Stimulated activated naive CD8-positive, alpha-beta T cell treated with anti-CD3 and anti-CD28 coated beads, Interleukin-15, Interleukin-2, amounts not matched to agents 100 ng/mL and 50 ng/mL, for 24 hours (primary cell): ENCODE data around the gene FOXP4.

Source experiments
- H3K27ac Mint-ChIP-seq: one replicate; pipeline ENCODE4 v1.8.0; 2021; ENCODE audit warnings: mild to moderate bottlenecking, mixed read lengths
- H3K27me3 Mint-ChIP-seq: one replicate; pipeline ENCODE4 v1.8.0; 2021; ENCODE audit warnings: mixed read lengths
- H3K36me3 Mint-ChIP-seq: one replicate; pipeline ENCODE4 v1.8.0; 2021; ENCODE audit warnings: low read depth, mixed read lengths
- H3K4me1 Mint-ChIP-seq: one replicate; pipeline ENCODE4 v1.8.0; 2021; ENCODE audit warnings: low read depth, mixed read lengths
- H3K4me3 Mint-ChIP-seq: one replicate; pipeline ENCODE4 v1.8.0; 2021; ENCODE audit warnings: mild to moderate bottlenecking, mixed read lengths
- H3K9me3 Mint-ChIP-seq: one replicate; pipeline ENCODE4 v1.8.0; 2021; ENCODE audit warnings: mixed read lengths

The FOXP4 gene

GRCh38 chr6:41576667-41577066, 30.5 kb downstream of the FOXP4 start:
- H3K27ac Mint-ChIP-seq, result no peak overlapping the region
- peaks cover 9% of the 10 kb centered on the region for H3K36me3 Mint-ChIP-seq
- no peaks in the 10 kb centered on the region for H3K9me3 Mint-ChIP-seq
- H3K27me3 Mint-ChIP-seq, result no peaks in the 10 kb centered on the region
- no peak overlapping the region for H3K4me3 Mint-ChIP-seq
- H3K4me1 Mint-ChIP-seq, result peaks cover 8% of the 10 kb centered on the region

DNA sequence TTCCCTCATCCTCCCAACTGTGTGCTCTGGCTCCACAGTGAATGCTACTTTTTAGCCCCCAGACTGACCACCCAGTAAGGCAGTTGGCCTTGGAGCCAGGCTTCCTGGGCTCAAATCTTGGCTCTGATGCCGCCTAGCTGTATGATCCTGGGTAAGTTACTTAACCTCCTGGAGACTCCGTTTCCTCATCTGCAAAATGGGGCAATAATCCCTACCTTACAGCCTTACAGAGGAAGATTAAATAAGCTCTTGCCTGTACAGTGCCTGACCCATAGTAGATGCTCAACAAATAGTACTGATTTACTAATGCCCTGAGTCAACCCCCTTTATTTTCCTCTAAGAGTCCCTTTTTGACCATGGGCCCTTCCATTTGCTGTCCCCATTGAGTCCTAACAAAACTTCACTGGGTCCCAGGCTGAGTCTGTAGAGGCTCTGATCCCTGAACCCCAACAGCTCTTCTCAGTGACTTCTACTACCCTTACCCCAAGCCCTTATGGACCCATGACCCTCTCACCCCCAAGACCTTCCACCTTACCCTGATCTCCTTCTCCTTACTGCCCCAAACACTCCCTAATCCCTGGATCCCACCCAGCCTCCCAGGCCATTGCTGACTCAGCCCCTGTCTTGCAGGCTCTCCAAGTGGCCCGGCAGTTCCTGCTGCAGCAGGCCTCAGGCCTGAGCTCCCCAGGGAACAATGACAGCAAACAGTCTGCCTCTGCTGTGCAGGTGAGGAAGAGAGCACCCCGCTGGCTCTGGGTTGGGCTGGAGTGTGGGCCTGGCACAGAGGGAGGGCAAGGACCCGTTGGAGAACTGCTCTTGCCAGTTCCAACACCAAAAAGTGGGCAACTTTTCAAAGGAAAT, 31.4 kb downstream of the FOXP4 start:
- no peaks in the 10 kb centered on the region for H3K9me3 Mint-ChIP-seq
- H3K27ac Mint-ChIP-seq, result no peak overlapping the region
- H3K36me3 Mint-ChIP-seq, result peaks cover 8% of the 10 kb centered on the region
- no peaks in the 10 kb centered on the region for H3K27me3 Mint-ChIP-seq
- H3K4me3 Mint-ChIP-seq, result no peak overlapping the region
- H3K4me1 Mint-ChIP-seq, result peaks cover 3% of the 10 kb centered on the region

DNA sequence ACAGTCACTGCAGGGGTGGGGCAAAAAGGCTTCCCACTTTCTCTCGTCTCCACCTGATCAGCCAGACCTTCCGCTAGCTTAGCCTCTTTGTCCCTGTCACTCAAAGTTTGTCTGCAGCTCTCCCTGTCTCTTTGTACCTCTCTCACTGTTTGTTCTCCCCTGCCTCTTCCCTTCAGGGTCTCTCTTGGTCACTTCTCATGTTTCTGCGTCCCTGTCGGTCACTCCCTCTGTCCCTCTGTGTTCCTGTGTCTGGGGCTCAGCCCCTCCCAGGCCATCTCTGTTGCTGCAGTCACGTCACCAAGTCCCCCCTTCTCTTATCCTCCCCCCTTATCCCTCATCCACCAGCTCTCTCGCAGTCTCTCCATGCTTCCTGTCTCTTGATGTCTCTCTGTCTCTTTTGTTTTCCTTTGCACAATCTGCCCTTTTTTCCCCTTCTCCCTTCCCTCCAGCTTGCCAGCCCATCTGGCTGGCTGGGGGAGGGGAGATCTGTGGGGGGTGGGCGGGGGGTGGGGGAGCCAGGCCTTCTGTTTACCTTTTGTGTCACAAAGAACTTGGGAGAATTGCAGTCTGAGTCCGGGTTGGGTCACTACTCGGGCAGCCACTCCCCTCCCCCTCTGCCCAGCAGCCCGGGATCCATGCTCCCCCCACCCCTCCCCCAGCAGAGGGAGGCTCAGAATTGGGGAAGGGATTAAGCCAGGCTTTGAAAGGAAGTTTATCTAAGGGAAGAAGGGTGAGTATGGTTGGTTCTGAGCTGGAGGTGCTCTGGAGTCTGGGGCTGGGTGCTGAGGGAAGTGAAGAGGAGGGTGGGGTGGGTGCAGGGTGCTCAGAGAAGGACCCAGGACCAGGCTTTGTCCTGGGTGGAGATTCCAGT, 32.3 kb downstream of the FOXP4 start:
- peaks cover 5% of the 10 kb centered on the region for H3K36me3 Mint-ChIP-seq
- no peak overlapping the region for H3K4me3 Mint-ChIP-seq
- peak overlapping the region; percentile 63 for H3K27ac Mint-ChIP-seq
- no peaks in the 10 kb centered on the region for H3K9me3 Mint-ChIP-seq
- no peaks in the 10 kb centered on the region for H3K27me3 Mint-ChIP-seq
- H3K4me1 Mint-ChIP-seq, result peaks cover 3% of the 10 kb centered on the region

- H3K4me1 Mint-ChIP-seq, result peaks cover 3% of the 10 kb centered on the region
- H3K27me3 Mint-ChIP-seq, result no peaks in the 10 kb centered on the region
- no peak overlapping the region for H3K27ac Mint-ChIP-seq
- no peaks in the 10 kb centered on the region for H3K9me3 Mint-ChIP-seq
- peaks cover 5% of the 10 kb centered on the region for H3K36me3 Mint-ChIP-seq
- no peak overlapping the region for H3K4me3 Mint-ChIP-seq
These were observed 33.0 kb downstream of the FOXP4 start for GRCh38 chr6:41579088-41579610.

DNA sequence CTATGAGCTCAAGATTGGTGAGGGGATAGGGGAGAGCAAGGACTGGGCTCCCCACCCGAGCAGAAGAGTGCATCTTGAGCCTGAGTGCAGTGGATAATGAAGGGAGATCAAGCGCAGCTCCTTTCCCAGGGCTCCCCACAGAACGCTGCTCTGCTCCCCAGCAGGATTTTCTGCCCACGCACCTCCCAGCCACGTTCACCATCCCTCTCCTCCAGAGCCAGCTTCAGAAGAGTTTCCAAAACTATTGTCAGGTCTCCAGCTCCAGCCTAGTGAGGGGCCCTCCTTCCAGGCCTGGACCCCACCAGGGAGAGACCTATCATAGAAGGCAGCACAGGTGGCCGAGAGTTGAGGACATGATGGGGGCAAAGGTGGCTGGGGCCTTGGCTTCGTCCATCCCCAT, 34.5 kb downstream of the FOXP4 start:
- H3K27me3 Mint-ChIP-seq, result no peaks in the 10 kb centered on the region
- H3K4me3 Mint-ChIP-seq, result no peak overlapping the region
- H3K4me1 Mint-ChIP-seq, result peaks cover 3% of the 10 kb centered on the region
- no peak overlapping the region for H3K27ac Mint-ChIP-seq
- no peaks in the 10 kb centered on the region for H3K9me3 Mint-ChIP-seq
- H3K36me3 Mint-ChIP-seq, result peaks cover 5% of the 10 kb centered on the region

GRCh38 chr6:41581381-41581991, 35.3 kb downstream of the FOXP4 start:
- Mint-ChIP-seq H3K9me3 (no peaks in the 10 kb centered on the region), H3K36me3 (peaks cover 5% of the 10 kb centered on the region), H3K27ac (no peak overlapping the region), H3K4me1 (peaks cover 3% of the 10 kb centered on the region), H3K4me3 (no peak overlapping the region), H3K27me3 (no peaks in the 10 kb centered on the region)

GRCh38 chr6:41582540-41582939, 36.4 kb downstream of the FOXP4 start:
- H3K9me3 Mint-ChIP-seq, result no peaks in the 10 kb centered on the region
- peaks cover 3% of the 10 kb centered on the region for H3K4me1 Mint-ChIP-seq
- peaks cover 5% of the 10 kb centered on the region for H3K36me3 Mint-ChIP-seq
- no peaks in the 10 kb centered on the region for H3K27me3 Mint-ChIP-seq
- H3K4me3 Mint-ChIP-seq, result no peak overlapping the region
- H3K27ac Mint-ChIP-seq, result no peak overlapping the region

DNA sequence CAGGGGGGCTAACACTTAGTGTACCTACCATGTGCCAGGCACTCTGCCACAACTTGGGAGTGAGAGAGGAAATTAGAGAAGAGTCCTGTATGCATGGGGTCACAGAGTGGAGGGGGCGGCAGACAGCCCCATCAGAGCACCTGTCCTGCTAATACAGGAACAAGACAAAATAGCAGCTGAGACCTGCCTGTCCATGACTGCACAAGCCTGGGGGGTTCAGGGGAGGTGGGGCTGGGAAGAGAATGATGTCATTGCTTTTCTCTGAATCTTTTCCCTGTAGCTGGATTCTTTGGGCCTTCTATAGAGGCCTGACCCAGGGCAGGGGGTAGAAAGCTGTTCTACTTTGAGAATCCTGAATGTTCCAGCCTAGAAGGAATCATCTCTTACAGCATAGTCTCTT, 37.4 kb downstream of the FOXP4 start:
- Mint-ChIP-seq H3K9me3 (no peaks in the 10 kb centered on the region), H3K4me1 (no peaks in the 10 kb centered on the region), H3K4me3 (no peak overlapping the region), H3K27me3 (no peaks in the 10 kb centered on the region), H3K27ac (no peak overlapping the region), H3K36me3 (peaks cover 9% of the 10 kb centered on the region)

DNA sequence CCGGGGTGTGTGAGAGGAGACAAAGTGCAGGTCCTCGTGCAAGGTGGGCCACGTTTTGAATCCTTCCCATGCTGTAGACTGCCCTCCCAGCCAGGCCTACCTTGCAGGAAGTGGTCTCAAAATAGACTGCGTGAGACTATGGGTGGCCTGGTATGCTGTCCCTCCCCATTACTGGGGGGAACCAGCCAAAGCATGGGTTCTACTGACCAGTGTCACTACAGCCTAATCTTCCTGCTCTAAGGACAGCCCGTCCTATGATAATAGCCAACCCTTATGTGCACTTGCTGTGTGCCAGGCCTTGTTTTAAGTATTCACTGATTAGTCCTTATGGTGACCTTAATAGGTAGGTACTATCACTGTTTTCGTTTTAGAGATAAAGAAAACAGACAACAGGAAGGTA, 38.0 kb downstream of the FOXP4 start:
- no peaks in the 10 kb centered on the region for H3K27me3 Mint-ChIP-seq
- H3K36me3 Mint-ChIP-seq, result peaks cover 10% of the 10 kb centered on the region
- H3K4me1 Mint-ChIP-seq, result no peaks in the 10 kb centered on the region
- H3K4me3 Mint-ChIP-seq, result no peak overlapping the region
- no peak overlapping the region for H3K27ac Mint-ChIP-seq
- H3K9me3 Mint-ChIP-seq, result no peaks in the 10 kb centered on the region

DNA sequence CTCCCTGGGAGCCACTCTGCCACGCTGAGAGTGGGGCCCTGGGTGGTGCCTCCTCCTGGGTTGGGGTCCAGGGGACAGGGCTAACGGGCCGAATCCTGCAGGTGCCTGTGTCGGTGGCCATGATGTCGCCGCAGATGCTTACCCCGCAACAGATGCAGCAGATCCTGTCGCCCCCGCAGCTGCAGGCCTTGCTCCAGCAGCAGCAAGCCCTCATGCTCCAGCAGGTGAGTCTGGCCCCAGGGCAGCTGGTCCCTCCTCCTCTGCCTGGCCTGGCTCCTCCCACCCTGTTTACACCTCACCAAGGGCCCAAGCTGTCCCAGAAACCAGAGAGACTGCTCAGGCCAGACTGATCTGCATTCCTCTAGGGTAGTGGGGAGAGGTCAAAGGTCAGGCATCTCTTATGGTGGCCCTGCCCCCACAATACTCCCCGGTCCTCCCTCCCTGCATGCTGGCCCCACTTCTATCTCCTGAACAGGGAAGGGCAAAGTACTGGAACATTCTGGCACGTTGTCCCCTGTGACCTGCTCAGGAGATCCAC, 38.6 kb downstream of the FOXP4 start:
- Mint-ChIP-seq H3K27me3 (no peaks in the 10 kb centered on the region), H3K9me3 (no peaks in the 10 kb centered on the region), H3K4me3 (no peak overlapping the region), H3K4me1 (no peaks in the 10 kb centered on the region), H3K36me3 (peaks cover 10% of the 10 kb centered on the region), H3K27ac (no peak overlapping the region)

GRCh38 chr6:41585605-41586004, 39.4 kb downstream of the FOXP4 start:
- H3K4me1 Mint-ChIP-seq, result no peaks in the 10 kb centered on the region
- peaks cover 9% of the 10 kb centered on the region for H3K36me3 Mint-ChIP-seq
- H3K27ac Mint-ChIP-seq, result peak overlapping the region; percentile 8
- H3K4me3 Mint-ChIP-seq, result no peak overlapping the region
- H3K27me3 Mint-ChIP-seq, result no peaks in the 10 kb centered on the region
- H3K9me3 Mint-ChIP-seq, result no peaks in the 10 kb centered on the region

DNA sequence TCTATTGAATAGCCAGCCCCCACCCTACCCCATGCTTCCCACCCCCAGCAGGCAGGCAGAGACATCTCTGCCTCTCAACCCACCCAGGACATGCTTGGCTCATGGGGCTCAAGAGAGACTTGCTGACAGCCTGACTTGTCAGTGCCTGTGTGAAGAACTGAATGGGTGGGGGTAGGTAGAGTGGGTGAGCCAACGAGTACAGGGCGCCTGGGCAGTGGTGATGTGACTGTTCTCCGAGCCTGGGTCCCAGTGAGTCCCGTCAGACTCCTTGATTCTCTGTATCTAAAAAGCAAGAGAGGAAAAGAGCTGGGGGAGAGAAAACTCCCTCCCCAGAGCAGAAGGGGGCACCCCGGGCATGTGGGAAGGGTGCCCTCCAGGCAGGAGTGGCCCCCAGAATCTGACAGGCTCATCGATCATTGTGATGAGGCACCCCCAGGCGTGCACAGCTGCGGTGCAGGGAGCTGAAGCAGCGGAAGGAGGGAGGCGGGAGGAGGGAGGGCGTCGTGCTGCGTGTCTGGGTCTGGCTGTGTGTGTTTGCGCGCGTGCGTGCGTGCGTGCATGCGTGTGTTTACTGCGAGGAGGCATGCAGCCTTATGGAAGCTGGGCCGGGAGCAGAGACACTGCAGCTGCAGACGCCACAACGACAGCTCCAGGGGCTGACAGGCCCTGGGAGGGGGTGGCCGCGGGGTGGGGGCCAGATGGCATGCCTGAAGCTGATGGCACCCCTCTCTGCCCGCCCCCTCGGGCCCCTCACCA, 40.2 kb downstream of the FOXP4 start:
- Mint-ChIP-seq H3K4me1 (no peaks in the 10 kb centered on the region), H3K4me3 (no peak overlapping the region), H3K27me3 (no peaks in the 10 kb centered on the region), H3K9me3 (no peaks in the 10 kb centered on the region), H3K36me3 (peaks cover 10% of the 10 kb centered on the region), H3K27ac (no peak overlapping the region)

- H3K4me3 Mint-ChIP-seq, result no peak overlapping the region
- H3K27me3 Mint-ChIP-seq, result no peaks in the 10 kb centered on the region
- no peak overlapping the region for H3K27ac Mint-ChIP-seq
- H3K36me3 Mint-ChIP-seq, result peaks cover 10% of the 10 kb centered on the region
- H3K9me3 Mint-ChIP-seq, result no peaks in the 10 kb centered on the region
- H3K4me1 Mint-ChIP-seq, result no peaks in the 10 kb centered on the region
These were observed 41.1 kb downstream of the FOXP4 start for GRCh38 chr6:41587131-41587879.
